ENCODE measurements around the gene ZMYND15. TPM values are rescaled to one million over a fixed set of nuclear protein-coding genes. Genes with fewer than 3 reads are reported as not detected.

ZMYND15 gene
- total RNA-seq, 1 donor from 2014 or later = under 0.01 TPM

- Histone ChIP-seq H3K27me3 (ENCODE audit: control insufficient read depth, insufficient read depth, low read length) (no peaks in the 10 kb centered on the region), H3K4me3 (ENCODE audit: low read depth, low read length) (no peak overlapping the region), H3K36me3 (ENCODE audit: control insufficient read depth, insufficient read depth, low read length) (no peaks in the 10 kb centered on the region)
- no peak for FAIRE-seq
- TF ChIP-seq CTCF (IDR thresholded peaks at IDR 0.05; ENCODE audit: insufficient read depth, low read length, severe bottlenecking) = no peak
- DNase-seq (ENCODE audit: low read depth) = no peak
Observed at GRCh38 chr17:4715063-4715744, 24.4 kb upstream of the ZMYND15 start.

- no peaks in the 10 kb centered on the region for H3K27me3 ChIP-seq (ENCODE audit: control insufficient read depth, insufficient read depth, low read length)
- no peaks in the 10 kb centered on the region for H3K36me3 ChIP-seq (ENCODE audit: control insufficient read depth, insufficient read depth, low read length)
- DNase-seq (ENCODE audit: low read depth) (no peak), FAIRE-seq (no peak)
- TF ChIP-seq CTCF (IDR thresholded peaks at IDR 0.05; ENCODE audit: insufficient read depth, low read length, severe bottlenecking) = no peak
- no peak overlapping the region for H3K4me3 ChIP-seq (ENCODE audit: low read depth, low read length)
Observed at GRCh38 chr17:4716081-4716480, 23.6 kb upstream of the ZMYND15 start.

GRCh38 chr17:4717791-4718190 lies 21.8 kb upstream of the ZMYND15 start:
- H3K36me3 ChIP-seq (ENCODE audit: control insufficient read depth, insufficient read depth, low read length) = no peaks in the 10 kb centered on the region
- no peak for DNase-seq (ENCODE audit: low read depth)
- TF ChIP-seq CTCF (IDR thresholded peaks at IDR 0.05; ENCODE audit: insufficient read depth, low read length, severe bottlenecking) = no peak
- H3K27me3 ChIP-seq (ENCODE audit: control insufficient read depth, insufficient read depth, low read length) = no peaks in the 10 kb centered on the region
- H3K4me3 ChIP-seq (ENCODE audit: low read depth, low read length) = no peak overlapping the region
- no peak for FAIRE-seq

GRCh38 chr17:4718276-4718675 lies 21.4 kb upstream of the ZMYND15 start:
- Histone ChIP-seq H3K4me3 (ENCODE audit: low read depth, low read length) (no peak overlapping the region), H3K36me3 (ENCODE audit: control insufficient read depth, insufficient read depth, low read length) (no peaks in the 10 kb centered on the region), H3K27me3 (ENCODE audit: control insufficient read depth, insufficient read depth, low read length) (no peaks in the 10 kb centered on the region)
- FAIRE-seq (no peak), DNase-seq (ENCODE audit: low read depth) (no peak)
- TF ChIP-seq CTCF (IDR thresholded peaks at IDR 0.05; ENCODE audit: insufficient read depth, low read length, severe bottlenecking) = no peak

- H3K27me3 ChIP-seq (ENCODE audit: control insufficient read depth, insufficient read depth, low read length) = no peaks in the 10 kb centered on the region
- DNase-seq (ENCODE audit: low read depth) (no peak), FAIRE-seq (no peak)
- no peak for TF ChIP-seq CTCF (IDR thresholded peaks at IDR 0.05; ENCODE audit: insufficient read depth, low read length, severe bottlenecking)
- no peak overlapping the region for H3K4me3 ChIP-seq (ENCODE audit: low read depth, low read length)
- no peaks in the 10 kb centered on the region for H3K36me3 ChIP-seq (ENCODE audit: control insufficient read depth, insufficient read depth, low read length)
Observed at GRCh38 chr17:4719146-4719545, 20.5 kb upstream of the ZMYND15 start.

- Histone ChIP-seq H3K4me3 (ENCODE audit: low read depth, low read length) (no peak overlapping the region), H3K27me3 (ENCODE audit: control insufficient read depth, insufficient read depth, low read length) (no peaks in the 10 kb centered on the region), H3K36me3 (ENCODE audit: control insufficient read depth, insufficient read depth, low read length) (no peaks in the 10 kb centered on the region)
- no peak for FAIRE-seq
- TF ChIP-seq CTCF (IDR thresholded peaks at IDR 0.05; ENCODE audit: insufficient read depth, low read length, severe bottlenecking) = no peak
- no peak for DNase-seq (ENCODE audit: low read depth)
Observed at GRCh38 chr17:4719684-4720221, 19.9 kb upstream of the ZMYND15 start.

Data from bronchial epithelial cell (primary cell).